Peyer's patch (tissue), 4 donors: ENCODE data around the gene WASL. TPM values are rescaled to one million over a fixed set of nuclear protein-coding genes. Genes with fewer than 3 reads are reported as not detected.
A peak's percentile ranks its signal among the peaks of the same experiment; 100 is the strongest.
"Not testable (repeated sequence)": the region's sequence is repeated elsewhere in the genome, so short reads cannot be mapped to it uniquely, and the experiment has no call there.

Experiments used
- DNase-seq, 3 donors: peaks; one replicate each; pipeline ENCODE4 v3.0.0-alpha.2; 2017 to 2019
- H3K27ac ChIP-seq, 4 donors: fragments of 200-600 bp; sonication (generic); one replicate each; pipeline ENCODE4 v1.5.1; 2016 to 2019
- H3K27me3 ChIP-seq, 2 donors: fragments of 200-600 bp; sonication (generic); one replicate each; pipeline ENCODE4 v1.5.1; 2019
- H3K36me3 ChIP-seq, 3 donors: fragments of 200-600 bp; sonication (generic); one replicate each; pipeline ENCODE4 v1.5.1; 2016 to 2019
- H3K4me1 ChIP-seq, 4 donors: fragments of 200-600 bp; sonication (generic); one replicate each; pipeline ENCODE4 v1.5.1; 2016 to 2019
- H3K4me3 ChIP-seq, 4 donors: fragments of 200-600 bp; sonication (generic); 1 replicate in 3 of 4; 2 replicates in 1 of 4; pipeline ENCODE4 v1.5.1; 2016 to 2019; ENCODE audit warnings: mild to moderate bottlenecking in 1 of 4
- H3K9me3 ChIP-seq, 4 donors: fragments of 200-600 bp; sonication (generic); one replicate each; pipeline ENCODE4 v1.5.1; 2016 to 2019; ENCODE audit warnings: mild to moderate bottlenecking in 1 of 4
- POLR2A ChIP-seq, 2 donors: fragments of 450-650 bp; IDR thresholded peaks; one replicate each; pipeline ENCODE4 v1.5.1; 2017; ENCODE audit warnings: antibody characterized with exemption in 2 of 2, mild to moderate bottlenecking in 2 of 2, moderate library complexity in 2 of 2
- small RNA-seq, 2 donors: library from RNA; depleted of rRNA; stranded (forward); fragments of <200 nt; gene quantifications; one replicate each; pipeline ENCODE3, GENCODE V24; 2016
- total RNA-seq, 4 donors: library from RNA; depleted of rRNA; stranded (reverse); fragments of >200 nt; gene quantifications; one replicate each; pipeline ENCODE4 v1.1.0, GENCODE V29; 2016
- TF ChIP-seq, protein P1 (sequence below), 6 experiments: fragments of 450-650 bp in 4 of 6; fragments of 200-600 bp in 2 of 6; sonication (generic) in 1 of 6; IDR thresholded peaks; one replicate each; pipeline ENCODE4 v1.5.1; 2017 to 2019; ENCODE audit warnings: antibody characterized with exemption in 6 of 6, mild to moderate bottlenecking in 3 of 6, moderate library complexity in 1 of 6

The WASL gene
- total RNA-seq, 4 donors from 2014 or later, result 33.8 to 60.2 (median 51.5) TPM

DNA sequence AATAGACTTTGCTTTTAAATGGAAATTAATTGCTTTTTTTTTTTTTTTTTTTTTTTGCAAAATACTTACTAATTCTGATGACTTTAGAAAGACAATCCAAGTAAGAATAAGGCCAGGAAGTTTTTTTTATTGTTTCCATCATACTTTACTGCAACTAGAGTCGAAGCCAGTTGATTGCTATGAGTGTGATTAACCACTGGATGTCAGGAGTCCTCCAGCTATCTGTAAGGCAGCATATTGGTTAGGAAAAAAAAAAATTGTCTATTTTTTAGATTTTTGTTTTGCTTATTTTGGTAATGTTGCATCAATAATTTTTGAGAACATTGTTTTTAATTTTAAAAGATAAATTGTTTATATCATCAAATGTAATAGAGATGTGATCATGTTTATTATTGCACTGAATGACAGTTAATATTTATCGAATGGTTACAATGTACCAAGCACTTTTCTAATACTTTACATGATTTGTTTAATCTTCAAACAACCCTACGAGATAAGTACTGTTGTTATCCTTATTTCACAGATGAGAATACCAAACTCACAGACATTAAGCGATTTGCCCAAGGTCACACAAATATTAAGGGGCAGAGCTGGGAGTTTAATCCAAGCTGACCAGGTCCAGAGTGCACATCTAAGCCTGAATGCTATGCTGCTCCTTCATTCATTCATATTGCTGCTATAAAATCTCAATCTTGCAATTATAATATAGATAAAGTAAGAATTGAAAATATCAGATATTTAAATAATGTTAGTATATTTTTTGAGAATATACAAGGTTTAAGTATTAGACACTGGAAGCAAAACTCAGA lies 113.0 kb downstream of the WASL start:
- no peak for DNase-seq
- no peaks in the 10 kb centered on the region for H3K36me3 ChIP-seq
- H3K27me3 ChIP-seq, result no peaks in the 10 kb centered on the region
- H3K4me1 ChIP-seq, result no peaks in the 10 kb centered on the region
- H3K9me3 ChIP-seq, result no peaks in the 10 kb centered on the region
- H3K4me3 ChIP-seq, result no peak overlapping the region
- no peak overlapping the region for H3K27ac ChIP-seq
- TF ChIP-seq POLR2A (IDR thresholded peaks at IDR 0.05), result no peak
- TF ChIP-seq, protein P1, sequence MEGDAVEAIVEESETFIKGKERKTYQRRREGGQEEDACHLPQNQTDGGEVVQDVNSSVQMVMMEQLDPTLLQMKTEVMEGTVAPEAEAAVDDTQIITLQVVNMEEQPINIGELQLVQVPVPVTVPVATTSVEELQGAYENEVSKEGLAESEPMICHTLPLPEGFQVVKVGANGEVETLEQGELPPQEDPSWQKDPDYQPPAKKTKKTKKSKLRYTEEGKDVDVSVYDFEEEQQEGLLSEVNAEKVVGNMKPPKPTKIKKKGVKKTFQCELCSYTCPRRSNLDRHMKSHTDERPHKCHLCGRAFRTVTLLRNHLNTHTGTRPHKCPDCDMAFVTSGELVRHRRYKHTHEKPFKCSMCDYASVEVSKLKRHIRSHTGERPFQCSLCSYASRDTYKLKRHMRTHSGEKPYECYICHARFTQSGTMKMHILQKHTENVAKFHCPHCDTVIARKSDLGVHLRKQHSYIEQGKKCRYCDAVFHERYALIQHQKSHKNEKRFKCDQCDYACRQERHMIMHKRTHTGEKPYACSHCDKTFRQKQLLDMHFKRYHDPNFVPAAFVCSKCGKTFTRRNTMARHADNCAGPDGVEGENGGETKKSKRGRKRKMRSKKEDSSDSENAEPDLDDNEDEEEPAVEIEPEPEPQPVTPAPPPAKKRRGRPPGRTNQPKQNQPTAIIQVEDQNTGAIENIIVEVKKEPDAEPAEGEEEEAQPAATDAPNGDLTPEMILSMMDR (IDR thresholded peaks at IDR 0.05), result peak in 4 of 6 experiments; percentile 25 to 61 (median 58)

DNA sequence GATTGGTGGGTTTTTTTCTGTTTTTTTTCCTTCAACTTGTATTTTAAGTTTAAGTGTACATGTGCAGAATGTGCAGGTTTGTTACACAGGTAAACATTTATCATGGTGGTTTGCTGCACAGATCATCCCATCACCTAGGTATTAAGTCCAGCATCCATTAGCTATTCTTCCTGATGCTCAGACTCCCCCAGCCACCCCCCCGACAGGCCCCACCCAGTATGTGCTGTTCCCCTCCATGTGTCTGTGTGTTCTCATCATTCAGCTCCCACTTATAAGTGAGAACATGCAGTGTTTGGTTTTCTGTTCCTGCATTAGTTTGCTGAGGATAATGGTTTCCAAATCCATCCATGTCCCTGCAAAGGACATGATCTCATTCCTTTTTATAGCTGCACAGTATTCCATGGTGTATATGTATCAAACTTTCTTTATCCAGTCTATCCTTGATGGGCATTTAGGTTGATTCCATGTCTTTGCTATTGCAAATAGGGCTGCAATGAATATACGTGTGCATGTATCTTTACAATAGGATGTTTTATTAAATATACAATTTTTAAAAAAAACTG lies 114.7 kb downstream of the WASL start:
- H3K27ac ChIP-seq, H3K27me3 ChIP-seq, H3K4me1 ChIP-seq, DNase-seq, H3K9me3 ChIP-seq, H3K36me3 ChIP-seq, H3K4me3 ChIP-seq: not testable (repeated sequence)

DNA sequence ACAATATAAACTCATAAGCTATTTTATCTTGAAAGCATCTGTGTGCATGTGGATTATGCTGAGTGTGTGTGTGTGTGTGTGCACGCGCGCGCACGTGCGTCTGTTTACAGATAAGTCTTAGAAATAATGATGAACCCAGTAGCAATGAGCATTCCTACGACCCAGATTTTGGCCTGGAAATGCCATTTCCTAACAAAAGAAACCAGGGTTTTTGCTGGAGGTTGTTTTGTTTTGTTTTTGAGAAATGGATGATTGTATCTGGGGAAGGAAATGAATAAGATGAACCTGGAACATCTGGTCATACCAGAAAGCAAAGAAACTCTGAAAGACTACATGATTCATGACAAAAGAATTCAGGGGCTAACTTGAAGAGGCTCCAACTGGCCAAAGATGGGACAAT lies 115.2 kb downstream of the WASL start:
- H3K36me3 ChIP-seq, result no peaks in the 10 kb centered on the region
- DNase-seq, result no peak
- TF ChIP-seq, protein P1 (IDR thresholded peaks at IDR 0.05), result no peak
- no peak for TF ChIP-seq POLR2A (IDR thresholded peaks at IDR 0.05)
- no peaks in the 10 kb centered on the region for H3K4me1 ChIP-seq
- no peak overlapping the region for H3K4me3 ChIP-seq
- no peak overlapping the region for H3K27ac ChIP-seq
- H3K27me3 ChIP-seq, result no peaks in the 10 kb centered on the region
- no peaks in the 10 kb centered on the region for H3K9me3 ChIP-seq

DNA sequence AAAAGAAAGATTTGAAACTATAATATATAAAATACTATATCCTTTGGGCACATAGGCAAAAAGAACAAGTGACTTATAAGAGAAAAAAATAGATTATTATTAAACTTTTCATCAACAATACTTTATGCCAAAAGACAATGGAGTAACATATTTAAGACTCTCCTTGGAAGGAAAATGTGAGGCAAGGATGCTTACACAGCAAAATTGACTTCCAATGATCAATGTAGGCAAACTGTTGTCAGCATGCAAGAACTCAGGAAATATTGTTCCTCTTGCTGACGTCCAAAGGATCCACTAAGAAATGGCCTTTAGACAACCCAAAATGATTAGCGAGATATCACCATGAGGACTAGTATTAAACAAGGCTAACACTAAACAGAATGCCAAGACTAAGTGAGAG lies 116.0 kb downstream of the WASL start:
- Histone ChIP-seq H3K27ac (no peak overlapping the region), H3K27me3 (no peaks in the 10 kb centered on the region), H3K4me3 (no peak overlapping the region), H3K36me3 (no peaks in the 10 kb centered on the region), H3K4me1 (no peaks in the 10 kb centered on the region), H3K9me3 (no peaks in the 10 kb centered on the region)
- DNase-seq, result no peak
- no peak for TF ChIP-seq POLR2A (IDR thresholded peaks at IDR 0.05)
- TF ChIP-seq, protein P1 (IDR thresholded peaks at IDR 0.05), result no peak

Small RNA genes within 50 kb of the gene (small RNA-seq; reads per million reads assigned to genes)
- gene RNU6-11P, result 0 reads per million in 2 donors

Other genes starting within 250 kb of the WASL start
- not detected for gene IQUB, start 214.4 kb downstream of the WASL start, total RNA-seq
- 10 to 100 TPM; 35.7 to 55.2 (median 45.4) TPM for gene NDUFA5, start 191.2 kb downstream of the WASL start, total RNA-seq
- not detected for gene ASB15, start 147.2 kb downstream of the WASL start, total RNA-seq
- not detected for gene LMOD2, start 93.1 kb downstream of the WASL start, total RNA-seq
- under 1 TPM in 1 of 4 donors, not detected in 3; 0.53 TPM for gene HYAL4, start 96.2 kb upstream of the WASL start, total RNA-seq
- 1 to 10 TPM in 2 of 4 donors, not detected in 2; 1.1 TPM for gene SPAM1, start 176.2 kb upstream of the WASL start, total RNA-seq